ENCODE data around the gene SPNS3.

SPNS3 gene

DNA sequence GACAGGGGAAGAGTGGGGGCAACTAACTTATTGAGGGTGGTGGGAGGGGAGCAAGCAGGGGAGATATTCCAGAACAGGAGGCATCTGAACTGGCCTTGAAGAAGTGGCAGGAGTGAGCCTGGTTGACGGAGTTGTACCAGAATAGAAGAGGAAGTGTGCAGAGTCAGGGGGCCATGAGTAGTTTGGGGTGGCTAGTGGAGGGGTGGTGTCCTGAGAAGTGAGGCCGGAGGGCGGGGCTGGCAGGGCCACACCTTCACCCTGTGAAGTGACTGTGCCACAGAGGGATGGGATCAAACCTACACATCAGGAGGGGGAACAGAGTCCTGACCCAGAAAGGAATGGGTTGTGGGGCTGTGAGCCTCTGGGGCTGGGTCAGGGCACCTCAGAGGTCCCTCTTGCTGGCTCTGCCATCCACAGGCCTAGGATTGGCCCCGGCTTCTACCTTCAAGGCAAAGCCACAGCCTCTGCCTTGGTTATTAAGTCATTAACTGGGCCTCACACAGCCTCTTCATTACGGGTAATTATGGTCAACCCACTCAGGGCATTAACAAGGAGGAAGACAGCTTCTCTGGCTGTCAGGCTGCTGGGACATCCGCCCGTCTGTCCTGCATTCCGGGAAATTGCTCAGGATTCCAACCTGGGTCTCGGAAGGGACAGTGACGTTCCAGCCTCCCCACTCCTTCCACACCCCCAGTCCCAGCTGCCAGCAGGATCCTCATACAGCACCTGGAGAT is 77.6 kb downstream of the SPNS3 start:
- DNase-seq = no peak

DNA sequence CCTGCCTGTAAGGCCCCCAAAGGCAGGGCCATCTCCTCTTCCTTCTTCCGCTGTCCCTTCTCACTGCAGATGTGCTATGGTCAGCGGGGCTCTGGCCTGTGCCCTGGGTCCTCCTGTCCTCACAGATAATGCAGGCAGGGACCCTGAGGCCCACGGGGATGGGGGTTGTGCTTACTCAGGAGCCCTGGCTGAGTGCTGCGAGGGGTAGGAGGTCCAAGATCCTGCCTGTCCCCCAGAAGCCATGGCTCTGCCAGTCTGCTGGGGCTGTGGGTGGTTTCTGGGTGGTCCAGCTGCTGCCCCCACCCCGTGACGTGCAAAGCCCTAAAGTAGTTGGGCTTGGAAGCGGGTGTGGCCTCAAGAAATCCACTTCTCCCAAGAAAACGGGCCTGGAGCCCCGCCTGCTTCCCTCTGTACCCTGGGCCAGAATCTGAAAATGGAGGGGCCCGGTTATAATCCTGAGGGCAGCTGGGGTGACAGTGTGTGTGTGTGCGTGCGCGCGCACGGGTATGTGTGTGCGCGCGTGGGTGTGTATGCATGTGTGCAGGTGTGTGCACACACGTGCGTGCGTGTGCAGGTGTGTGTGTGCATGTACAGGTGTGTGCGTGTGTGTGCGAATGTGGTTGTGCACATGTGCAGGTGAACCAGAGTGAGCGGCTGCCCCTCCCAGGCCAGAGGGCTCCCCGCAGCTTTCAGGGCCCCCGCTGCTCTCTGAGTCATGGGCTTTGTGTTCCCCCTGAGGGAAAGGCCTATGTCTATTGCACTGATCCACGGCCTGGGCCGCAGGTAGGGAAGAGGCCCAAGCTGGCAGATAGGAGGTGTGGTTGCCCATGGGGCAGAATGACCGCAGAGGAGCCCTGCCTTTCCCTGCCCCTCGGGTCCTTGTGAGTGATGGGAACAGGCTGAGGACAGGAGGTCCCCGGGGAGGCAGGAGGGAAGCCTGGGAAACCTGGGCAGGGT is 78.7 kb downstream of the SPNS3 start:
- DNase-seq = no peak

DNA sequence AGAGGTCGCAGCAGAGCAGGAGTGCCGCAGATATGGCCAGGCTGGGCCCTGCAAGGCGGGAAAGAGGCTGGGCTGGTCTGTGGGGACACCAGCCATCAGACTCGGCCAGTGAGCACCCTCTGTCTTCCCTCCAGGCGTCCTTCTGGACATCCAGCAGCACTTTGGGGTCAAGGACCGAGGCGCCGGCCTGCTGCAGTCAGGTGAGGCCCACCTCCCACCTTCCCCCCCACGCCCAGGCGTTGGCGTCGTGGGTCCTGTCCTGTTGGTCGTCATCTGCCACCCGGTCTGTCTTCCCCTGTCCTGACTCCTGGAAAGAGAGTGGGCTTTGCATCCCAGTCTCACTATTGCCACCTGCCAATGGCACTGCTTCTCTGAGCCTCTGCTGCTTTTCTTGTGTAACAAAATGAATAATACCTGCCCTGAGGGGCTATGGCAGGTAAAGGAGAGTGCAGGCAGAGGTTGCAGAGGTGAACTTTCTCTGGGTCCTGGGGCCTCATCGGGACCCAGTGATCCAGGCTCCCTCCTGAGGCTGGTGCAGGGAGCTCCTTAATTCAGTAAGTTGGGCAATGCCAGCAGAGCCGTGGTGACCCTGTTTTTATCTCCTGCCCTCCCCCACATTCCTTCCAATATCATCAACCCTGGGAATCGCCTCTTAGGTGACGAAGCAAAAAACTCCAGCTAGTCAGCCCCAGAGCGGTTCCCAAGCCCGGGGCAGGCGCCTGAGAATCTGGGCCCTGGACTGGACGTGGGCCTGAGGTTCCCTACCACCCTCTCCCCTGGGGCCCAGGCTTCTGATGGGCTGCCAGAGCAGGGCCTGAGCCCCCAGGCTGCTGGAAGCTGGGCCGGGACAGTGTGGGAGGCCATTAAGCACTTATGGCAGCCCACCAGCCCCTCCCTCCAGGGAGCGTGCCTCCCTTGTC is 79.6 kb downstream of the SPNS3 start:
- DNase-seq = no peak

DNA sequence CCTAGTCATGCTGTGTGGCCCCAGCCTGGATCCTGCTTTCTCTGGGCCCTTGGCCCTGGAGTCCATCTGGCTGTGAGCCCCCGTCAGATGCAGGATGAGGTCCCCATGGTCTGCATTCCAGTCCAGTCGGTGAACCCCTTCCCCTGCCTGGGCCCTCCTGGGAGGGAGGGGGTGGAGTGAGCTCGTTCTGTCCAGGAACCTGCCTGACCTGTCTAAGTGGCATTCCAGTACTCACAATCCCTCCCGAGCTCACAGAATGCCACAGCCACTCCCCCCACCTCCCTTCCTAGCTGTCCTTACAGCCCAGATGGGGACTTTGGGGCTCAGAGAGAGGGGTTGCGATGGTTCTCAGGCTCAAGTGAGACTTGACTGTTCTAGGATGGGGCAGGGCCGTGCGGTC is 80.5 kb downstream of the SPNS3 start:
- no peak for DNase-seq

DNA sequence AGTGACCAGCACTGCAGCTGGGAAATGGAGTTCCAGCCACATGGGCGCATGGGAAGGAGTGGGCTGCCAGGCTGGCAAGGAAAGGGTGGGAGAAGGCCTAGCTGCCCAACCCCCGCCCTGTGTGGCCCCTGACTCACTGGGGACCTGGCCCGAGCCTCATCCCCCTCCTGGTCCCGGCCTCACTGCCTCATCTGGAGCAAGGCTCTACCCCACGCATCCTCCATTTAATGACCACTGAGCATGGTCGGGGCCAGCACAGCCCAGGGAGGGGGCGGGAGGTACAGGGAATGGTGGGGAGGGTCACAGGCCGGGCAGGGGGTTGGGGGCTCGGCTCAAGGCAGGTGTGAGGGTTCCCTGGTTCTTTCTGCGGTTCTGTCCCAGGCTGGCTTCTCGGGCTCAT is 81.0 kb downstream of the SPNS3 start:
- no peak for DNase-seq

DNA sequence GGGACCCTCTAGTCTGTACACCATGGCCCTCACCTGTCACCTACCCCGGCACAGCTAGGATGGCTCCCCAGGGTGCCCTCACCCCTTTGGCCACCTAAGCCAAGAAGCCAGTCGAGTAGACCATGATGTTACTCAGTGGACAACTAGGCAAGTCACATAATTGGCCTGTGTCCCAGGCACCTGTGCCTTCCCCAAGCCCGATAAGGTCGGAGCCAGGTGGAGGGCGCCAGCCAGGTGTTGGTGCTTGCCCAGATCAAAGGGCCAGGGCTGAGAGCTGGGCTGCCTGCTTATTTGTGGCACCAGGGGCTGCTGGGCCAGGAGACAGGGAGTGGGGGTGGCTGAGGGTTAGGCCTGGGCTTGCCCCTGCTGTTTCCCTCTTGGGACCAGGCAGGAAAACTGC is 81.8 kb downstream of the SPNS3 start:
- DNase-seq = no peak

DNA sequence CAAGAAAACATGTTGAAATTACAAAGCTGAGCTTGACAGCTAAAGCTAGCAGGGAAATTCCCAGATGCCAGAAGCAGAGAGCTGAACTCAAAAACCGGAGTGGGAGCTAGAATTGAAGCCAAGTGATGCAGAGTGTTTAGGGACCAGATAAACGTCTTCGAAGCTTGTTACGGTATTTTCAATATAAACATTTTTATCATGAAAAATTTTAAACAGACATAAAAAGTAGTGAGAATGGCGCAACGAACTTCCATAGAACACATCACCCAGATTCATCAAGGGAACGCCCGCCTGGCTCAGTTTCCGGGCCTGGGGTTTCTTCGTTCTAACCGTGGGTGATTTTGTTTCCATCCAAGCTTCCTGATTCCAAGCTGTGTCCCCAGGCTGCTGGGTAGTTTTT is 83.0 kb downstream of the SPNS3 start:
- no peak for DNase-seq

DNA sequence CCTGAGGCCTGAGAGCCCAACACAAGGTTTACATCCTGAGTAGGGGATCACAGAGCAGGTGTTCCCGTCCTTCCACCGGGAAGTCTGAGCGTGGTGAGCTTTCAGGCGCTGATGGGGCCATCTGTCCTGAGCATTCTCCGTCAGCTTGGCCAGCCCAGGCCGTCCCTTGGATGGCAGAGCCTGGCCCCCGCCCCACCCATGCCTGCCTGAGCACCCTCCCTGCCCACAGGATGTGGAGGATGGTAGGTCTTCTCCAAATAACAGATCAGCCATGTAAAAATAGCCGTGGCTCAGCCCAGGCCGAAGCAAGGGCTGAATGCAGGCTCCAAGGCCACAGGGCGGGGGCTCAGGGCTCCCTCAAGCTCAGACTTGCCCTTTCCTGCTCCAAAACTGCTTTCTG is 85.2 kb downstream of the SPNS3 start:
- no peak for DNase-seq

DNA sequence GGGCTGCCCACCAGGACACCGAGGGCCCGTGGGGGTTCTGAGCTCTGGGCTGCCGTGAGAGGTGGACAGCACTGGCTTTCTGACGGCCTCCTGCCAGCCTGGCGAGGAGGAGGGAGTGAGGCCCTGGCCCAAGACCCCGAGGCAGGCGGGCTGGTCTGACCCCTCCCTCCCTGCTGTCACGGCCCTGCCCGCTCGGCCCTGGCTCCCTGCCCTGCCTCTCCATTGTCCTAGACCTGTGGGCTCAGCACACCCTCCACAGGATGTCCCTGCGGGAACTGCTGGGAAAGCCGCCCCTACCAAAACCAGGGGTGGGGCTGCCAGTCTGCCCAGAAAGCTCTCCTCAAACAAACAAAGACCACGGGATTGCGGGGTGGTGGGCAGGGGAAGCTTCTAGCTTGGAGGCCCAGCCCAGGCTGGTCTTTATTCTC is 85.6 kb downstream of the SPNS3 start:
- no peak for DNase-seq

DNA sequence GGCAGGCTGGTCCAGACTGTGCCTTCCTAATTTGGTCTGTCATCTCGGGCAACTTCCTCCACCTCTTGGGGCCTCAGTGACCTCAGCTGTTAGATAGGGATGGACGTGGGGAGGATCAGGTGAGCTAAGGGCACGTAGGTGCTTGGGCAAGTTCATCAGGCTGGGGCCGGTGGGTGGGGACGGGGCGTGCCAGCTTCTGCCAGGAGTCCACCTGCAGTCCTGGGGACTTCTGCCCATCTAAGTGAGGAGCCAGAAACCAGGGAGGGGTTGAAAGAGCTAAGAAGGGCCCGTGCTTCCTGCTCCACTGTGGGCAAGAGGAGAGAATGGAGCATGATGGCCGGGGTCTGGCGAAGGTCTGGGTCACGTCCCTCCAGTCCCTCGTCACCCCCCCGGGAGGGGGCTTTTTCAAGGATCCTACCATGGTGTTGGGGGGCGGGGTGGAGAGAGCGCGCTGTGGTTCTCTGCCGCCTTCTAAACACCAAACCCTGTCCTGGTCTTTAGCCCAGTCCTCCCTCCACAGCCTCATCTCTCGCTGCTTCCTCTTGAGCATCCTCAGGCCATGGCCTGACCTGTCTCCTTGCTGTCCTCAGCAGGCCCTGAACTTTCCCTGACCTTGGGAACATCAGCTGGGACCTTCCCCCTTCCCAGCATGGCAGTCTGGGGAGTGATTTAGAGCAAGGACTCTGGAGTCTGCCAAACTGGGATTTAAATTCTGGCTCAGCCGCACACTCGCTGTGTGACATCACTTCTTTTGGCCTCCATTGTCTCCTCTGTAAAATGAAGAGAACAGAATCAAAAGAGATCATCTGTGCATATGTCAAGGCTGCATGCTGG is 86.5 kb downstream of the SPNS3 start:
- no peak for DNase-seq

DNA sequence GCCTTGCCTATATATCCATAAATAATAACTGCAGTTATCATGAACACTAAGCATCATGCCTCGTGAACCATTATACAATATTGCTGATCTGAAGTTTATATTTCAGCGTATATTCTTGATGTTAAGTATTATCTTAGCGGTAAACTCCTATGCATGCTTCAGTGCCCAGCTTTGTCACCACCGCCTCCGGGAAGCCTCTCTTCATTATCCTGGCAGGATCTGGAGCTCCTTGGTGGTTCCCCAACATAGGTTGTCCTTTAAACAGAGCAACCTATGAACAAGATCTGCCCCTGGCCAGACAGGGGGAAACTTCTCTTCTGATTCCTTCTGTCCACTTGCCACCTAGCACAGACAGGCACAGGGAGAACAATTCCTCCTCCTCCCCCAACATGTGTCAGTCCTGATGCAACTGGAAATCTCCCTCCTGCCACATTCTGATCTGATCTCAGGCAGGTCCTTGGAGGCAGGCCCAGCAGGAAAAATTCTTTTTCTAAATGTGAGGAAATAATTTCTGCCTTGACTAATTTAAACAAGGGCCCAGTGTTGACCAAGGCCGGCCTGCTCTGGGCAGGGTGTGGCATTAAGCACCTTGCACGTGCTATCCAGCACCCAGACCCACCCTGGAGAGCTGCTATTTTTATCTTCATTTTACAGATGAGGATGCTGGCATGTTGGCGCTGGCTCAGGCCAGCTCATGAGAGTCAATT is 87.3 kb downstream of the SPNS3 start:
- DNase-seq = no peak

DNA sequence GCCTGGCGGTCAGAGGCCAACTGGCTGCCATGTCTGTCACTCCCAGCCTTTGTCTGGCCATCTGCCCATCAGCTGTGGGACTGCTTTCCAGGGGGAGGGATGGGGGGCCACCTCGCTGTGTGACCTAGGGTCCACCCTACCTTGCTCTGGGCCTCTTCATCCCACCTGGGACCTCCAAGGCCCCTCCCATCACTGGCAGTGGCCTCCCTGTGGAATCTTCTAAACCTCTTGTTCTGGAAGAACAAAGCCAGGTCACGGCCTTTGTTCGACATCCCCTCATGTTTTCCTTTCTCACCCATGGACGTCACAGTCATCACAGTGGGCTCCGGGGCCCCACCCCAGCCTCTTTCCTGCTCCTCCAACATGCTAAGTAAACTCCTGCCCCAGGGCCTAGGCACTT is 88.9 kb downstream of the SPNS3 start:
- no peak for DNase-seq

DNA sequence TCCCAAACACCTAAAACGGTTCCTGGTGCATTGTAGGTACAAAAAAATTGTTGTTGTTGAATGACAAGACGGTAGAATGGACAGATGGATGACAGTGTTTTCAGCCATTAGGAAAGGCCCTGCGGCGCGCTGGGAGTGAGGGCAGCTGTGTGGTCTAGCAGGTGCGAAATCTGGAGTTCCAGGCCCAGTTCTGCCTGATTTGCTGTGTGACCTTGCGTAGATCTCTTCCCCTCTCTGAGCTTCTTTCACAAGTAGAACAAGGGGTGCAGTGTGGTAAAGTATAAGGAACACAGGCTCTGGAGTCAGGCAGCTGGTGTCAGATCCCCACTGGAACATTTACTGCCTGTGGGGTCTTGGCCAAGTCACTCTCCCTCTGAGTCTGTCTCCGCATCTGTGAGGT is 90.2 kb downstream of the SPNS3 start:
- DNase-seq = no peak

DNA sequence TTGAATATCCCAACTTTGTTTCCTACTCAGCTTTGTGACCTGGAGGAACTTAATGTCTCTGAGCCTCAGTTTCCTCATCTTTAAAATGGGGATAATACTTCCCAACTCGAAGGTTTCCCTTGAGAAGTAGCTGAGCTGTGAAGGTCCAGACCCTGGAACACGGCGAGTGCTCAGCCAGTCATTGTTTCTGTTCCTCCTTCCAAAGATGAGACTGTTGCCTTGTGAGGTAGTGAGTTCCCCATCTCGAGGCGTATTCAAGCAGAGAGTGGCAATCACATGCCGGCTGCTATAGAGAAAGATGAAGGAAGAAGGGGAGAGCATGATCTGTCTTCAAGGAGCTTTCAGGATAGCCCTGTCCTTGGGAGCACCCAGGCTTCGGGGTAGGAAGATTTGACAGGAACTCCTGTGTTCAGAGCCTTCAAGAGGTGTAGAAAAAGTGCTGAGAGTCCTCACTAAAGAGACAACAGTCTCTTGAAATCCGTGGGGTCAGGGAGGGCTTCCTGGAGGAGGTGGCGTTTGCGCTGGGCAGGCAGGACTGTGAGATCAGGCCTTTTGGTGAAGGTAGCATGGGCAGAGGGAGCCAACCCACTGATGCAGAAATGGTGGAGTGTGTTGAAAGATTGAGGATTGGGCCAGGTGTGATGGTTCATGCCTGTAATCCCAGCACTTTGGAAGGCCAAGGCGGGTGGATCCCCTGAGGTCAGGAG is 92.1 kb downstream of the SPNS3 start:
- no peak for DNase-seq

DNA sequence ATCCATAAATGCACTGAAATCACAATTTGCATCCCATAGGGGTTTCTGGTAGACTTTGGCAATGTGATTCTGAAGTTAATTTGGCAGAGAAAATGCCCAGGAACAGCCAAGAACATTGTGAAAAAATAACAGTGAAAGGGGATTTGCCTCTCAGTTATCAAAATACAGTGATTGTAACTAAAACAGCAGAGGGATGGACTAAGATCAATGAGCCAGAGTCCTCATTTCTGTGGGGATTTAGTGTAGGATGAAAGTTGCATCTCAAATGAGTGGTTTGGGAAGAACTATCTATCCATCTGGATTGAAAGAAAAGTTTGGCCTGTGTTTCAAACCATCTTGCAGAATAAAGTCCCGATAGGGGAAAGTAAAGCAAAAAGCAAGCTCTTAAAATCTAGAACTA is 93.4 kb downstream of the SPNS3 start:
- no peak for DNase-seq

DNA sequence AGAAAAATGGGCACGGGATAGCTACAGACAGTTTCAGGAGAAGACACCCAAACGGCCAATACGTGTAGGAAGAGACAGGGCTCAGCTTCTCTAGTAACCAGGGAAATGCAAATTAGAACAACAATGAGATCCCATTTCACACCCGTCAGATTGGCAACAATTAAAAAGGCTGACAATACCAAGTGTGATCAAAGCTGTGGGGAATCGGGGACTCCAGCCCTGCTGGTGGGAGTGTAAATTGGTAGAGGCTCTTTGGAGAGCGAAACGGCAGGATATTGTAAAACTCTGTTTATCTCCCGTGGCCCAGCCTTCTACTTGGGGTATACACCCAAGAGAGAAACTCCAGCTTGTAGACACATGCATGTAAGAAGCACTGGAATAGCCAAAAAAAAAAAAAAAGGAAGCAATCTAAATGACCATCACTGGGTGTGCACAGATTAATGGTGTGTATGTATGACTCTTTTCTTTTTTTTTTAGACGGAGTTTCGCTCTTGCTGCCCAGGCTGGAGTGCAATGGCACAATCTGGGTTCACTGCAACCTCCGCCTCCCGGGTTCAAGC is 93.9 kb downstream of the SPNS3 start:
- no peak for DNase-seq

DNA sequence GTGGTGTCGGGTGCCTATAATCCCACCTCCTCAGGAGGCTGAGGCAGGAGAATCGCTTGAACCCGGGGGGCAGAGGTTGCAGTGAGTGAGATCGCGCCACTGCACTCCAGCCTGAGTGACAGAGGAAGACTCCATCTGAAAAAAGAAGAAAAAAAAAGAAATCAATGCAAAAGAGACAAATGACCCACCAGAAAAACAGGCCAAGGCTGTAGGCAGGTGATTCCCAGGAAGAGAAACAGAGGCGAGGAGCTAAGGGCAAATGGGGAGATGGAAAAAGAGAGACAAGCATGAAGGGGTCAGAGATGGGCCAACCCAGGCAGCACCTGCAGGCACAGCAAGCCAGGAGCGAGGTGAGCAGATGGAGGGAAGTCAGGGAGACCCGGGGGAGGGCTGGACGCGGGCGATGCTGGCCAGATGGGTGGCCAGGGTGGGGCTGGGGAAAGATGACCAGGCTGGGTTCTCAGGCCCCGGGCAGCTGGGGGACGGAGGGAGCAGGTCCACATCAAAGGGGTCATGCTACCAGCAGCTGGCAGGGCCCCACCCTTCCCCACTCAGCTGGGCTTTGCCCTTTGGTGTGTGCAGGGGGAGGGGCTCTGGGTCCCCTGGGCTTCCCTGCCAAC is 95.9 kb downstream of the SPNS3 start:
- no peak for DNase-seq

DNA sequence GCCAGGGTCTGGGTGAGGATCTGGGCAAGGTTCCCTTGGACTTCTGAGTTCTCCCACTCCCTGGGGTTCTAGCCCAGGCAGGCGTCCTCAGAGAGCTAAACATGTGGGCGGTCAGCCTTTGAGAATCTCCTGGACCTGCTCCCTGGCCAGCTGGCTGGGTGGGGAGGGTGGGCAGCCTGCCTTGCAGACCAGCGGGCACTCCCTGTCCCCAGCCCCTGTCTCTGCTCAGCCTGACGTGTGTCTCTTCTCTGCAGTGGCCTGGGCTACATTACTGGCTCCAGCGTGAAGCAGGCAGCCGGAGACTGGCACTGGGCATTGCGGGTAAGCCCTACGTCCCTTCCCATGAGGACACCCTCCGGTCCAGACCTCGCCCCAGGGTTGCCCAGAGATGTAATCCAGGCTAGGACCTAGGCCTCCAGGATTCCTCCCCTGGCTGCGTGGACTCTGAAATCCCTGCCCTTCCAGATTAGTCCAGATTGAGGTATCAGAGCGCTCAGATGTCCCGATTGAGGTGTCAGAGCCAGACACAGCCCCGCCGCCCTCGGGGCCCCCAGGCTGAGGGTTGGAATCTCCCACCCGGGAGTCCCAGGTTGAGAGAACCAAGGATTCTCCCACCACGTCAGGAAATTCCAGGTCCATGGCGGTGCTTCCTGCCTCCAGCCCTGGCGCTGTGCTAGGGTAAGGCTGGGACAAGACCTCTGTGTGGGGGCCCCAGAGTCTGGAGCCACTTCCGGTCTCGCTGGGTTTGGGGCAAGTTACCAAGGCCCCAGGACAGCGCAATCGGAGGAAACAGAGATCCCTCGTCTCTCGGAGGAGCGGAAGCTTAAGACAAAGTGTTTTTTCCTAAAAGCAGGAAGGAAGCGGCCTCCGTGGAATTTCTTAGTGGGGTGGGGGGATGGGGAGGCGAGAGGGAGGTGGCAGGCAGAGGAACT is 97.3 kb downstream of the SPNS3 start:
- no peak for DNase-seq
